Measurements from ENCODE around the gene ADGRB3. TPM values are rescaled to one million over a fixed set of nuclear protein-coding genes. Genes with fewer than 3 reads are reported as not detected.
A peak's percentile ranks its signal among the peaks of the same experiment; 100 is the strongest.

ADGRB3 gene
- total RNA-seq, 1 donor from 2014 or later = 0.05 TPM

- no peak for DNase-seq (ENCODE audit: low read depth)
Observed at GRCh38 chr6:69314531-69314930, 679.4 kb downstream of the ADGRB3 start.

DNA sequence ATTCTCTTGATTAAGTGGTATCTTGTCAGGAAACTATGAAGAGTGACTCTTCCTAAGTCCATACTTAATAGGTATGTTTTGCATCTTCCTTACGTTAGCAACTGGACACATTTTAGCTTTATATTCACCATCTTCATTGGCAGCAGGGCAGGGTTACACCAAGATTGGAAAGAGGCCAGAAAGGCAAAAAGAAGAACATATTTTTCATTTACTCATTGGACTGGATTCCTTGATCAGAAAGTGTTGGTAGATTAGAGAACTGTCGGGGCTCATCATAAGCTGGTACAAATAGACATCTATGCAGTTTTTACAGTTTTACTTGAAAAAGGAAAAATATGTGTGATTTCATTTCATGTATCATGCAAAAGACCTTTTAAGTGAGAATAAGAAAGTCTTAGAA, 696.8 kb downstream of the ADGRB3 start:
- no peak for DNase-seq (ENCODE audit: low read depth)

- no peak for DNase-seq (ENCODE audit: low read depth)
Observed at GRCh38 chr6:69337311-69337710, 702.2 kb downstream of the ADGRB3 start.

GRCh38 chr6:69338431-69339162, 703.5 kb downstream of the ADGRB3 start:
- DNase-seq (ENCODE audit: low read depth) = no peak

- no peak for DNase-seq (ENCODE audit: low read depth)
Observed at GRCh38 chr6:69339163-69339550, 704.1 kb downstream of the ADGRB3 start.

GRCh38 chr6:69340196-69340595, 705.1 kb downstream of the ADGRB3 start:
- DNase-seq (ENCODE audit: low read depth) = no peak

DNA sequence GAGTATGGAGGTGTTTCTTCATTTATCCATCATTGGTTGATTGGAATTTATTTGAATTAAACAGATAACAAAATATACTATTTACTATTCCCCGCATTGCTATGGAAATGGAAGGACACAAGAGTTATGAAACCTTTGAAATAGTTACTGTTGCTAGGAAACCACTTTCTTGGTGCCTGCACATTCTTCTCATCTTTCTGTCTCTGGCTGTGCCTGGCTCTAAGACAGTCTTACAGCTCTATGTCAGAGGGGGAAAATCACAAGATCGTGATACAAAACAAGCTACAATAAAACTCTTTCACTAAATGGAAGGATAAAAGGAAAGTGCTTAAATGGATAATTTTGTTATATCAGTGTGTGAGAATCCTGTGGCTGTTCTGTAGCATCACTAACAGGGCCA, 708.8 kb downstream of the ADGRB3 start:
- DNase-seq (ENCODE audit: low read depth) = peak; percentile 2

DNA sequence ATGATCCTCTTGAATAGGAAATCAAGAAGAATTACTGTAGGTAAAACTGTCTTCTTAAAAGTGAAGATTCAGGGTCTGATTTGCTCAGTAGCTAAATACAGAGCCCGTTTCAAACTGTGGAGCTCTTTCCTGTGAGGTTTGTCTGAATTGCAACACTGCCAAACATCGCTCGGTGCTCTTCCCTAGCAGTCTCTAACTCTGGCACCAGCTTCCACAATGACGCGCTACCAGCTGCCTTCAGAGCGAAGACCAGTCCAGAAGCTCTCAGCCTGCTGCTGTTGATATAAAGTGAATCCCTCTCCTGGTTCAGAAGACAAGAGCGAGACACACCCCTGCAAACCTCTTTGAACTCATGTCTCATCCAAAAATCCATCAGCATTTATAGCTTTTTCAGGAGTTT, 714.7 kb downstream of the ADGRB3 start:
- DNase-seq (ENCODE audit: low read depth) = no peak

GRCh38 chr6:69362209-69362608, 727.1 kb downstream of the ADGRB3 start:
- no peak for DNase-seq (ENCODE audit: low read depth)

DNA sequence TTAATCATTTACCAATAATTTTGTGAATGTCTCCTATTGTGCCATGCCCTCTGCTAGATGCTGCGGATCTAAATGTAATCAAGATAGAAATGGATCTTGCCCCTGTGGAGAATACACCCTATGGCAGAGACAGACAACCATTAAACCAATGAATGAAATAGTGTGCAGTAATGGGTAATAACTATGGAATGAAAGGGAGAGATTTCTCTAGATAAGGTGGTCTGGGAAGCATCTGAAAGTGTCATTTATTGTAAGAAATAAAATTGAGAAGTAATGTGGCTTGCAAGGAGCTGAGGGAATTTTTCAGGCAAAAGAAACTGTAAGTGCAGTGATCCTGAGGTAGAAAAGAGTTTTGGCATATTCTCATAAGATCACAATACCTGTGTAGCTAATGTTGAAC, 731.7 kb downstream of the ADGRB3 start:
- DNase-seq (ENCODE audit: low read depth) = no peak

DNA sequence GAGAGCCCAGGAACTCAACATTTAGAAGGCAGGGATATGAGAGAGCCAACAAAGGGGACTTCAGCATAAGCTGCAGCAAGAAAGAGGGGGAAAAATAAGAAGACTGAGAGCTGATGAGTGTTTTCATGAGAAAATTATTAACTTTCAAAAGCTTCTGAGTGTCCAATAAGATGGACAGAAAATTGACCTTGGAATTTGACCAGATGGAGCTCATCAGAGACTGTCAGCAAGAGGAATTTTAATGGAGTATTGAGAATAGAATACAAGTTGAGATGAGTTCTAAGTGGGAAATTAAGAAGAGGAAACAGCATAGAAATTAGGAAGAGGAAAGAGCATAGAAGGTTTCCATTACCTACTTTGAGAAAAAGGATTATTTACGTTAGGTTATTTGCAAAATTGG, 733.5 kb downstream of the ADGRB3 start:
- DNase-seq (ENCODE audit: low read depth) = no peak

GRCh38 chr6:69370763-69371162, 735.7 kb downstream of the ADGRB3 start:
- no peak for DNase-seq (ENCODE audit: low read depth)

DNA sequence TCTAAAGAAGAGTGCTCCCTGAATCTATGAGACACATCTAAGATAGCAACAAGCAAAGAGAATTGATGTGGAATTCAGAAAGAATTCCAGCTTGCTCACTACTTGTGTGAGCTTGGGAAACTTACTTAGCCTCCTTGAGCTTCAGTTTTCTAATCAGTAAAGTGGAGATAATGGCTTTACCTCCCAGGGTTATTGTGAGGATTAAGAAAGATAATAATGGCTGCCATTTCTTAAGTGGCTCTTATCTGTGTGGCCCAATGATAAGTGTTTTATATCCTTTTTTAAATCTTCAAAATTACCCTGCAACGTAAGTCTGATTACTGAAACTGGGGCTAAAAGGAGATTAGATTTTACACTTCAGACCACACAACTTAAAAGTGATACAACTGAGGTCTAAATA, 743.2 kb downstream of the ADGRB3 start:
- no peak for DNase-seq (ENCODE audit: low read depth)

DNA sequence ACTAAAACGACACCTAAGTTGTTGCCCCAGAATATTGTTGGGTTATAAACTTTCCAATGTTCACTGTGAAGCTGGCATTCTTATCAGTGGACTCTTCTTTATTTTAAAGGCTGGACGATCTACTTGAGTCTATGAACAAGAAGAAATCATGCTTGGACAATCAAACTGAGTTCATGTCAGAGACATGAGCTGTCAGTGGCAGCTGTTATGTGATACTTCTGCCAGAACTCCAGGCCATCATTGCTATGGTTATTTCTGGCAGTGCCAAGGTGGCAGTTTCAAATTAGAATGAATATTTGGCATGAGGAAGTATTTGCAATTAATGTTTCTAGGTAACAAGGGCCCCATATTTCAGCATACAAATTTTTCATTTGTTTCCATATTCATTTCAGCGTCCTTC, 744.4 kb downstream of the ADGRB3 start:
- DNase-seq (ENCODE audit: low read depth) = no peak

GRCh38 chr6:69383627-69384026, 748.5 kb downstream of the ADGRB3 start:
- DNase-seq (ENCODE audit: low read depth) = no peak

- DNase-seq (ENCODE audit: low read depth) = no peak
Observed at GRCh38 chr6:69386426-69386825, 751.3 kb downstream of the ADGRB3 start.

DNA sequence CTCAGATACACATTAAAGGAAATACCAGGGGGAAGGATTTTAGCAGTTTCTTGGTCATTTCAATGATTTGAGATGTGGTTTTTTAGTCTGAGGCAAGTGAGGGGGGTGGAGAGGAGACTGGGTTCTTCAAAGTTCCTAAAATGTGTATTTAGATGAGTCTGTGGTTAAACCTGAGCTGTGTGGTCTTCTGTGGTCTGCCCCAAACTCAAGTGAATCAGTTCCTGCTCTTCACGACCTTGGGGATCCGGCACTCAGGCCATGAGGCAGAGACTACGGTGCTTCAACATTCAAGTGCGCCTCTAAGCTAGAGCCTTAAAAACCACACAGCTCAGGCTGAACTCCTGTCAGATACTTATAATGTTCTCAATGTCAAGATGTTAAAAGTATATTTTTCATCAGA, 755.0 kb downstream of the ADGRB3 start:
- DNase-seq (ENCODE audit: low read depth) = no peak

DNA sequence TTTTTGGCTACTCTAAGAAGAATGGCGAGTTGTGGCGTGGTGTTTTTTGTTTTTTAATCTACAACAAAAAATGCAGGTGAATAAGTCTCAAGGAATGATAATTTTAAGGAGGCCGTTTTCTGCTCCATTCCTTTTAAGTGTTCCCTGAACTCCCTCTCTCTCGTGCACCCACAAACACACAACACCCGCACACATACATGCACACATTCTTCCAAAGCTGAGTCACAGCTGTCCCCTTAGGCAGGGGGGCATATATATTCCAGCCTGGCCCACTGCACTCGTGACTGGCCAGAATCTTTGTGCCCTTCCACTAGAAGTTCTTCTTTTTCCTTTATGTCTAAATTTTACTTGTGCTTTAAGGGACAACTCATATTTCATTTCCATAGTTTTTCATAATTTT, 756.0 kb downstream of the ADGRB3 start:
- DNase-seq (ENCODE audit: low read depth) = no peak

DNA sequence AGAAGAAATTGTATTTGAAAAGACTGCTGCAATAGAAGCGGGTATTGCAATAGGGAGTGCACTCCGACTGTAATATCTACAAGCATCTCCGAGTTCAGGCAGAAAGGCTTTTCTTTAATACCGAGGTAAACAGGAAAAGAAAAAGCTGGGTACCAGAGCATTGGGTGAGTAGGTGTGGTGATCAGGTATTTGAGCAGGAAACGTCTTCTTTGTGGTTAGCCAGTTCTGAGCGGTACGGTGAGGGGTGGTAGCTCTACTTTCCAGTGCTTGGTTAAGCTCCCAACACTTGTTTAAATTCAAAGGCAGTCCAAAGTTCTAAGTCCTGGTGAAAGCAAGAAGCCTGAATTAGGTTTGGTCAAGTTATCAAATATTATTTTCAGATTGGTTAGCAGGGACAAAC, 757.7 kb downstream of the ADGRB3 start:
- no peak for DNase-seq (ENCODE audit: low read depth)

- DNase-seq (ENCODE audit: low read depth) = no peak
Observed at GRCh38 chr6:69398311-69398710, 763.2 kb downstream of the ADGRB3 start.

DNA sequence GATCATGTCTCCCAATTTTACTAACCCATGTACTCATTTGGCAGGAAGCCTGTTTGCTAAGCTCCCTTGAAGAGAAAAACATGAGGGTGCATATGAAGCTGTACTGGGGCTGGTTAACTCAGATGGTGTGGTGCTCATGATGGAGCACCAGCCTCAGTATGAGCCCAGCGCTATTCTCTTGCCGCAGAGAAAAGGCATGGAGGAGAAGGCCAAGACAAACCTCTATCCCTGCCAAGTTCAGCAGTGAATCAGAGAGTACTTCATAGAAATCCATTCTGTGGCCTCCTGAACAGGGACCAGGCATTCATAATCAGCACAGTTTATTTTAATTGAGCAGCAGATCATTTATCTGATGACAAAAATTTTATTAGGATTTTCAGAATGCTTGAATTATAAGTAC, 763.6 kb downstream of the ADGRB3 start:
- DNase-seq (ENCODE audit: low read depth) = no peak

- no peak for DNase-seq (ENCODE audit: low read depth)
Observed at GRCh38 chr6:69408886-69409285, 773.8 kb downstream of the ADGRB3 start.

- no peak for DNase-seq (ENCODE audit: low read depth)
Observed at GRCh38 chr6:69416776-69417175, 781.7 kb downstream of the ADGRB3 start.

DNA sequence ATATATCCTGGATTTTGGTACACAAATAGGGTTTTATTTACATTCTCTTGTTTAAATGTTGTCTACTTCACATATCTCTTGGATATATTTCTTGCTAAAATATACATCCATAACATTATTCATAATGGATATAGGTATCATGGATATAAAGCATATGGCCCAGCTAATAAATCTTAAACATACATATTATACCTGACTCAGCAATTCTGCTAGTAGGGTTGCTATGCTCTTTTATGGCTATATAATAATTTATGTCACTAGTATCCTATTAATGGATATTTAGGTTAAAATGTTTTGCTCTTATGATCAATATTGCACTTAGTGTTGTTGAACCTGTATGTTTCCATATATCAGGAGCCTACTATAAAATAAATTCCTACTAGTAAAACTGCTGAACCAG, 786.2 kb downstream of the ADGRB3 start:
- DNase-seq (ENCODE audit: low read depth) = no peak

All from renal cortical epithelial cell (primary cell).